Activated CD8-positive, alpha-beta T cell treated with anti-CD3 and anti-CD28 coated beads, Interleukin-2, amount 10 ng/mL, durations not matched to agents 7 days and 5 days (primary cell): ENCODE data around the gene PKIB. TPM values are rescaled to one million over a fixed set of nuclear protein-coding genes. Genes with fewer than 3 reads are reported as not detected.

Experiments used
- ATAC-seq: fragments of 150-1000 bp; cut with Tn5 transposase; one replicate; pipeline ENCODE4 v1.10.0; 2021; ENCODE audit warnings: moderate library complexity
- CTCF ChIA-PET: fragments of 350-600 bp; sonication (Branson Sonifier 250); formaldehyde crosslinking; loops from one replicate; lab custom pipeline; 2021; ENCODE audit warnings: antibody characterized with exemption; lab: Charles Lee
- POLR2A ChIA-PET: fragments of 350-600 bp; sonication (Branson Sonifier 250); formaldehyde crosslinking; loops from one replicate; lab custom pipeline; 2021; ENCODE audit warnings: antibody characterized with exemption; lab: Charles Lee
- DNase-seq: peaks from one replicate; pipeline ENCODE4 v3.0.0-alpha.2; 2020
- H3K27ac Mint-ChIP-seq: one replicate; pipeline ENCODE4 v1.8.0; 2021; ENCODE audit warnings: mild to moderate bottlenecking, mixed read lengths
- H3K27me3 Mint-ChIP-seq: one replicate; pipeline ENCODE4 v1.8.0; 2021; ENCODE audit warnings: low read depth, mixed read lengths
- H3K36me3 Mint-ChIP-seq: one replicate; pipeline ENCODE4 v1.8.0; 2021; ENCODE audit warnings: low read depth, mixed read lengths
- H3K4me1 Mint-ChIP-seq: one replicate; pipeline ENCODE4 v1.8.0; 2021; ENCODE audit warnings: low read depth, mixed read lengths
- H3K4me3 Mint-ChIP-seq: one replicate; pipeline ENCODE4 v1.8.0; 2021; ENCODE audit warnings: mild to moderate bottlenecking, mixed read lengths
- H3K9me3 Mint-ChIP-seq: one replicate; pipeline ENCODE4 v1.8.0; 2022; ENCODE audit warnings: mixed read lengths; ENCODE audit not compliant: insufficient read depth
- total RNA-seq, 2 experiments: library from RNA; stranded (reverse); gene quantifications; one replicate each; pipeline ENCODE4 v1.2.3, GENCODE V29; 2021

PKIB gene
- total RNA-seq, 2 experiments from 2014 or later = 0.44 to 0.76 TPM

GRCh38 chr6:122696853-122697252, 86.6 kb downstream of the PKIB start:
- Mint-ChIP-seq H3K27me3 (no peaks in the 10 kb centered on the region), H3K27ac (no peak overlapping the region), H3K9me3 (no peaks in the 10 kb centered on the region), H3K4me3 (no peak overlapping the region), H3K4me1 (no peaks in the 10 kb centered on the region), H3K36me3 (no peaks in the 10 kb centered on the region)
- DNase-seq (no peak), ATAC-seq (no peak)
- ChIA-PET POLR2A (no interaction called here), CTCF (no interaction called here)

GRCh38 chr6:122697458-122697857, 87.3 kb downstream of the PKIB start:
- no peaks in the 10 kb centered on the region for H3K4me1 Mint-ChIP-seq

DNA sequence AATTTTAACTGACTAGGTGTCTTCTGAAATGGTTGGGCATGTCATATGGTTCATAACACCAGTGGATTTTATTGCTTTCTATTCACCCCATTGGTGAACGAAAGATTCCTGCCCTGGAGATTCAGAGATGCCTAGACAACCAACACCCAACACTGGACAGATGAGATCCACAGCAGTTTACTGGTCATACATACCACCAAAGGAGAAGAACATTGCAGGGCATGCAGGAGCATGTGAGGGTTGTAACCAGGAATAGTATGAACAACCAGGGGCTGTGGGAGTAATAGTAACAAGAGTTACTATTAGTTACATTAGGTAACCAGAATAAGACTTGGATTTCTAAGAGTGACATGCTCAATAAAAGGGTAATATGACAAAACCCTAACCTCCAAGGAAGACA, 91.5 kb downstream of the PKIB start:
- Mint-ChIP-seq H3K4me1 (no peaks in the 10 kb centered on the region), H3K36me3 (no peaks in the 10 kb centered on the region), H3K9me3 (no peaks in the 10 kb centered on the region), H3K27ac (no peak overlapping the region), H3K4me3 (no peak overlapping the region), H3K27me3 (peaks cover 3% of the 10 kb centered on the region)
- ATAC-seq = no peak
- ChIA-PET POLR2A (no interaction called here), CTCF (no interaction called here)
- DNase-seq = no peak

More at GRCh38 chr6:122697458-122697857, 87.3 kb downstream of the PKIB start:
- Mint-ChIP-seq H3K27me3 (no peaks in the 10 kb centered on the region), H3K9me3 (no peaks in the 10 kb centered on the region), H3K27ac (no peak overlapping the region), H3K4me3 (no peak overlapping the region), H3K36me3 (no peaks in the 10 kb centered on the region)
- ChIA-PET POLR2A (no interaction called here), CTCF (no interaction called here)
- no peak for ATAC-seq
- DNase-seq = no peak

- ChIA-PET POLR2A (no interaction called here), CTCF (no interaction called here)
- Mint-ChIP-seq H3K4me3 (no peak overlapping the region), H3K4me1 (no peaks in the 10 kb centered on the region), H3K27ac (no peak overlapping the region), H3K9me3 (no peaks in the 10 kb centered on the region), H3K27me3 (peaks cover 3% of the 10 kb centered on the region), H3K36me3 (no peaks in the 10 kb centered on the region)
- ATAC-seq (no peak), DNase-seq (no peak)
Measured at GRCh38 chr6:122702841-122703240, 92.6 kb downstream of the PKIB start.

DNA sequence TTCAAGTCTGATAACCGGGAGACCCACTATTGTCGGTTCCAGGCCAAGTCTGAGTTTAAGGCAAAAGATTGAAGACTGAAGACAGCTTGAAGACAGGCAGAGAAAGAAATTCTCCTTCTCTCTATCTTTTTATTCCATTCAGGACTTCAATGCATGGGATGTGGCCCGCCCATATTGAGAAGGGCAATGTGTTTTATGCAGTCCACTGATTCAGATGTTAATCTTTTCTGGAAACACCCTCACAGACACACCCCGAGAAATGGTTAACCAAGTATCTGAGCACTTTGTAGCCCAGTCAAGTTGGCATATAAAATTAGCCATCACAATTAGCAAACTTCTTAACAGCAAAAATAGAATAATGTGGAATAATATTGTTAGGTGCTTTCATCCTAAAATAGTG, 93.9 kb downstream of the PKIB start:
- ChIA-PET CTCF (interaction anchor here (1.1 kb wide), 1 partner anchor 212 kb away, joined by 3 read pairs; no protein-coding TSS in a partner anchor), POLR2A (no interaction called here)
- Mint-ChIP-seq H3K4me3 (no peak overlapping the region), H3K27me3 (peaks cover 5% of the 10 kb centered on the region), H3K36me3 (no peaks in the 10 kb centered on the region), H3K27ac (no peak overlapping the region), H3K4me1 (no peaks in the 10 kb centered on the region), H3K9me3 (no peaks in the 10 kb centered on the region)
- ATAC-seq (no peak), DNase-seq (no peak)

DNA sequence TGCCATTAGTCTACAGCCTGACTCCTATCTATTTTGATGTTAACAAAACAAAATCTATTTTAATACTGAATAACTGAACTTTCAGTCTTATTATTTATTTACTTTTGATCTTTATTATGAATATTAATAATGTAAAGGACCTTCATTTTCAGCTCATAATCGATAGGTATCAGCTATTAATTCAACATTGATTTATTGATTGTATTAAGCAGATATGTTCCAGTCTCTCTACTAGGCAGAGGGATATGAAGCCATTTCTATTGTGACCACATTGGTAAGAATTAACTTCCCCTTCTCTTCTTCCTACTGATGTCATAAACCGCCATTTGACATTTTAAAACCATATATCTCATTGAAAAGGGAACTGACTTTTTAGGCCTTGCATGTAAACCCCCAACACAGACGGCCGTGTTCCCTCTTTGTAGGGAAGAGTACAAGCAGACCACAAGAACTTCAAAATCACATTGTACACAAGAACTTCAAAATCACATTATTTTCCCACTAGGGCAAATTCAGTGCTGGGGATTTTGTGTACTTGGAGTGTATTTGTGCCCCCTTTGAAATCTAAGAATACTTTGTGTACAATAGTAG, 99.8 kb downstream of the PKIB start:
- Mint-ChIP-seq H3K27ac (no peak overlapping the region), H3K4me3 (no peak overlapping the region), H3K4me1 (peaks cover 2% of the 10 kb centered on the region), H3K9me3 (no peaks in the 10 kb centered on the region), H3K36me3 (no peaks in the 10 kb centered on the region), H3K27me3 (peaks cover 8% of the 10 kb centered on the region)
- ChIA-PET CTCF (no interaction called here), POLR2A (no interaction called here)
- DNase-seq (no peak), ATAC-seq (no peak)

- no peak for DNase-seq
- H3K27ac Mint-ChIP-seq = no peak overlapping the region
- no peak overlapping the region for H3K4me3 Mint-ChIP-seq
- no peaks in the 10 kb centered on the region for H3K36me3 Mint-ChIP-seq
- ChIA-PET CTCF (no interaction called here), POLR2A (no interaction called here)
- H3K9me3 Mint-ChIP-seq = no peaks in the 10 kb centered on the region
- peaks cover 2% of the 10 kb centered on the region for H3K4me1 Mint-ChIP-seq
- peaks cover 8% of the 10 kb centered on the region for H3K27me3 Mint-ChIP-seq
- no peak for ATAC-seq
Measured at GRCh38 chr6:122710908-122711635, 100.9 kb downstream of the PKIB start.

DNA sequence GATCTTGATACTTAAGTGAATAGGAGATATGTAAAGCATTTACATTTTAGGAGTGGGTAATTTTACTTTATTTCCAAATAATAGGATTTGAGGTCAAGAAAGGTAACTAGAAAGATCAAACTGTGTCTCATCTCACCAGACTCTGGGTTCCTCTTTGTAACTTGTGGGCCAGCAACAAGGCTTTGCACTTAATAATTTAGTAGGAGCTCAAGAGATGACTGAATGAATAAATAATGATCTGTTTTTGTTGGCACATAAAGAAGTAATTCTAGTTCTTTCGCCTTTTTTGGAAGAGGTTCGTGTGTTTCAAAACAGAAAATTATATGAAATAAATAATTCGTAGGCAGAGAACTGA, 101.9 kb downstream of the PKIB start:
- CTCF ChIA-PET = interaction anchor here (0.8 kb wide), 1 partner anchor 127 kb away, joined by 3 read pairs; no protein-coding TSS in a partner anchor

GRCh38 chr6:122712448-122713137, 102.4 kb downstream of the PKIB start:
- no peak for DNase-seq
- no peaks in the 10 kb centered on the region for H3K9me3 Mint-ChIP-seq
- ATAC-seq = no peak
- no peak overlapping the region for H3K4me3 Mint-ChIP-seq
- peaks cover 2% of the 10 kb centered on the region for H3K4me1 Mint-ChIP-seq
- POLR2A ChIA-PET = no interaction called here
- peaks cover 11% of the 10 kb centered on the region for H3K27me3 Mint-ChIP-seq
- CTCF ChIA-PET = interaction anchor here (0.8 to 1.5 kb wide), 2 partner anchors 15 to 126 kb away, joined by 3 read pairs; no protein-coding TSS in a partner anchor
- no peaks in the 10 kb centered on the region for H3K36me3 Mint-ChIP-seq
- no peak overlapping the region for H3K27ac Mint-ChIP-seq

More for the DNA sequence above, 101.9 kb downstream of the PKIB start:
- ATAC-seq = no peak
- no peak for DNase-seq
- H3K27ac Mint-ChIP-seq = no peak overlapping the region
- H3K27me3 Mint-ChIP-seq = peaks cover 11% of the 10 kb centered on the region
- peaks cover 2% of the 10 kb centered on the region for H3K4me1 Mint-ChIP-seq
- H3K9me3 Mint-ChIP-seq = no peaks in the 10 kb centered on the region
- H3K36me3 Mint-ChIP-seq = no peaks in the 10 kb centered on the region
- H3K4me3 Mint-ChIP-seq = no peak overlapping the region
- POLR2A ChIA-PET = no interaction called here

GRCh38 chr6:122713138-122713537, 102.9 kb downstream of the PKIB start:
- CTCF ChIA-PET = interaction anchor here (1.5 kb wide), 1 partner anchor 15 kb away, joined by 3 read pairs; no protein-coding TSS in a partner anchor
- POLR2A ChIA-PET = no interaction called here
- Mint-ChIP-seq H3K4me3 (no peak overlapping the region), H3K36me3 (no peaks in the 10 kb centered on the region), H3K9me3 (no peaks in the 10 kb centered on the region), H3K27ac (no peak overlapping the region), H3K27me3 (peaks cover 11% of the 10 kb centered on the region), H3K4me1 (peaks cover 2% of the 10 kb centered on the region)
- ATAC-seq = no peak
- no peak for DNase-seq

GRCh38 chr6:122714059-122714458, 103.9 kb downstream of the PKIB start:
- peaks cover 2% of the 10 kb centered on the region for H3K4me1 Mint-ChIP-seq
- H3K9me3 Mint-ChIP-seq = no peaks in the 10 kb centered on the region
- DNase-seq = no peak
- H3K36me3 Mint-ChIP-seq = no peaks in the 10 kb centered on the region
- peaks cover 9% of the 10 kb centered on the region for H3K27me3 Mint-ChIP-seq
- CTCF ChIA-PET = interaction anchor here (1.5 kb wide), 1 partner anchor 14 kb away, joined by 3 read pairs; no protein-coding TSS in a partner anchor
- H3K4me3 Mint-ChIP-seq = no peak overlapping the region
- H3K27ac Mint-ChIP-seq = no peak overlapping the region
- POLR2A ChIA-PET = no interaction called here
- ATAC-seq = no peak

DNA sequence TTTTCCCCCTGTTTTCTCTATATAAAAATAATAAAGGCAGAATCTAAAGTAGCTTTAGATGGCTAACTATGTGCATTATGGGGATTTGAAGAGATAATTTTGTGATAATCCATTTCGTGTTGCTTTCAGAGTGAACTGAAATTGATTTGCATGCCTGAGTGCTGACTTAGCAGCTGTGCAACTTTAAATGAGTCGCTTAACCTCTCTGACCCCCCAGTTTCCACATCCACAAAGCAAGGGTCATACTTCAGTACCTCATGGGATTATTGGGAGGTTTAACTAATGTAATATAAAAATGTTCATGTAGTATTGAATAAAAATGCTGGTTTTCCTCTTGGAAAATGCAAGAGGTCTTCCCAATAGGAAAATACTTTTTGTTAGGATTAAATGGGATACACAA, 105.5 kb downstream of the PKIB start:
- Mint-ChIP-seq H3K27ac (no peak overlapping the region), H3K36me3 (no peaks in the 10 kb centered on the region), H3K4me1 (no peaks in the 10 kb centered on the region), H3K27me3 (peaks cover 12% of the 10 kb centered on the region), H3K9me3 (no peaks in the 10 kb centered on the region), H3K4me3 (no peak overlapping the region)
- CTCF ChIA-PET = no interaction called here
- ATAC-seq (no peak), DNase-seq (no peak)
- POLR2A ChIA-PET = no interaction called here
